Measurements from ENCODE around the gene KCNIP1.
A peak's percentile ranks its signal among the peaks of the same experiment; 100 is the strongest.
"Not testable (repeated sequence)": the region's sequence is repeated elsewhere in the genome, so short reads cannot be mapped to it uniquely, and the experiment has no call there.

Gene KCNIP1

DNA sequence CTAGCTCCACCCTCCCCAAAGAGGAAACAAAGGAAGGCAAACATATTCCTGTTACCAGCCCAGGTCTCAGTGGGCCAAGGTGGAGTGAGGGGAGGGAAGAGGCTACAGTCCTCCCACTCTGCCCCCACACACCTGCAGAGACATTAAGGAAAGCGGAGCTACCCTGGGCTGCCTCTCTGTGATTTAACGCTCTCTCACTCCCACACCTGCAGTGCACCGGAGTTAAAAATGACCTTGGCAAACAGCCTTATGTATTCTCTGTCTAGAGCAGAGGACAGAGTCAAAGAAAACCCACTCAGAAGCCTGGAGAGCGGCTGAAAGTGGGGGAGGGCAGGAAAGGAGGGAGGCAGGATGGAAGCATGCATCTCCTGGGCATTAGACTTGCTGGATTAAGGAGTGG is 32.7 kb downstream of the KCNIP1 start:
- DNase-seq (ENCODE audit: low spot score) = no peak

DNA sequence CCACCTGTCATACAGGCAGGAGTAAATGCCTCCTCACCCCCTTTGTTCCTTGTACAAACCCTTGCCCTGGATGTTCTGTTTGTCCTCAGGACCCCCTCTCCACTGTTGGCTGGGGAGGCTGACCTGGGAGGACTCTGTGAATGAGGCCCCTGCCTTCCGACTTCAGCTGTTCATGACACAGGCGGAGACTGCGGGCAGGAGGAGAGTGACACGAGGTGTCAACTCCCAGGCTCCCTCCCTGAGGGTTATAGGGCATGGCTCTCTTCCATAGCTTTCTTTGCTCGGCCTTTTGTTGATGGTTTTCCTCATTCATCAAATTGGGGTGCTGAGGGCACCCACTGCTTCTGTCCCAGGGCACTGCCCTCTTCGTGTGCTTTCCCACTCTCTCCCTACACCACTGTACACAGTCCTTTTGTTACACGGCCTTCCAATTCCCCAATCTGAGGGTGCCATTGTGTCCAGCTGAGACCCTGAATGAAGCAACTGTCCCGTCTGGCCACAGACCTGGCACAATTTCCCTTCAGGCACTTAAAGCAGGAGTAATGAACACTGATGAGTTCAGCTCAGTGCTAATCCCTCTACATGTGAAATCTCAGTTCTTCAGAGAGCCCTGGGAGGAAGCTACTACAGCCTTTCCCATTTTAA is 33.8 kb downstream of the KCNIP1 start:
- DNase-seq (ENCODE audit: low spot score) = no peak

DNA sequence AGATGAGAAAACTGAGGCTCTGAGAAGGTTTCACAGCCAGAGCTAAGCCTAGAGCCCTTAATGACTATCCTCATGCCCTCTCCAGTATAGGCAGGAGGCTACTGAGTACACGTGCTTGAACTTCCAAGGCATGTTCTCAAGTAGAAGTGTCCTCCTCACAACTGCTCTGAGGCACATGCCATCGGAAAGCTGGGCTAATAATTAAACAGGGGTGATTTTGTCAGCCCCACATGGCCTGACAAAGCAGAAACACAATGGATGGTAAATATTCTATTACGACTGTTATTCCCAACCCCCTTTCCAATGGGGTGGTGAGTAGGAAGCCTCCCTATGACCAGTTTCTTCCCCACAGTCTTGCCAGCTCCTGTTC is 34.3 kb downstream of the KCNIP1 start:
- peak; percentile 81 for DNase-seq (ENCODE audit: low spot score)

DNA sequence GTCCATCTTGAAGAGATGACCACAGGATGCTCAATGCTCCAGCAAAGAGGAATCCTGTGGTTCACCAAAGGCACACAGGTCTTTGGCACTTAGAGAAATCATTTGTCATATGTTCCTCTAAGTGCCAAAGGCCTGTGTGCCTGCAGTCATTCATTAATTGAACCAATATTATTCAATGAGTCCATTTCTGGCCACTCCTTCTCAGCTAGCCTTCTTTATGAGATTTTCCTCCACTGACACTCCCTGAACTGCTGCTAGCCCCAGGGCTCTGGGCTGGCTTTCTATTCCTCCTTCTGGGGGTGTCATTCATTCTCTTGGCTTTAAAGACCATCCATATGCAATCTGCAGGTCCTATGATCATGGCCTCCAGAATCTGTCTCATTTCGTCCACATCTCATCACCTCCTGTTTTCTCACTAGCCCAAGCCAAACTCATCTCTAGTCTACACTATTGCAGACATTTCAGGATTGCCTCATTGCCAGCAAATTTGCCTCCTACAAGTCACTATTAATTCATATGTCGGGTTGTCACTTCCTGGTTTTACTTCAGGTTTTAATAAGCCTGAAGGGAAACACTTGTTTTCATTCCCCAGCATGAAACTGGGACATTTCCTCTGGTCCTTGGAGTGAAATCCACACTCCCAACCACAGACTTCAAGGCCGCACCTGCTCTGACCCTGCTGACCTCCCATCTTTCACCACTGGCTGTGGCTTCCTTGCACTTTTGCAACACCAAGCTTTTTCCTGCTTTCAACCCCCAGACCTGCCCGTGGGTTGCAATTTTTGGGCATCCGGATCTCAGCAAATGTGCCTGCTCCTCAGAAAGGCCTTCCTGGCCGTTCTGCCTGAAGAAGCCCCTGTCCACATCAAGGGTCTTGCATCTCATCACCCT is 35.1 kb downstream of the KCNIP1 start:
- peak; percentile 25 for DNase-seq (ENCODE audit: low spot score)

DNA sequence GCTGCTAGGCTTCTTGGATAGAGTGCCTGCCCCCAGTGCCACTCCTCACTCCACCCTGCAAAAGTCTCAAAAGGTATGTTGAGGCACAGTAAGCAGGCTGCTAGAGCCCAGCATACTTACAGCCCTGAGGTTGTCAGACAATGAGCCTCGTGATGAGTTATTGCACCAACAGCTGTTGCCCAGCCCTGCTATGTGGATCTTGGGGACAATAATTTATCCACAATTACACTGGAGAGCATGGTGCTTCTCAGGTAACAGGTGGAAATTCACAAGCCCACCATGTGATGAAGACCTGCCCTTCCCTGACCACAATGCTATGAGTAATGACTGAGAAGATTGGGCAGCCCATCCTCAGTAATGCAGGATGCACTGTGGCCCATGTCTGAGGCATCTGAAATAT is 36.5 kb downstream of the KCNIP1 start:
- DNase-seq (ENCODE audit: low spot score) = peak; percentile 17

DNA sequence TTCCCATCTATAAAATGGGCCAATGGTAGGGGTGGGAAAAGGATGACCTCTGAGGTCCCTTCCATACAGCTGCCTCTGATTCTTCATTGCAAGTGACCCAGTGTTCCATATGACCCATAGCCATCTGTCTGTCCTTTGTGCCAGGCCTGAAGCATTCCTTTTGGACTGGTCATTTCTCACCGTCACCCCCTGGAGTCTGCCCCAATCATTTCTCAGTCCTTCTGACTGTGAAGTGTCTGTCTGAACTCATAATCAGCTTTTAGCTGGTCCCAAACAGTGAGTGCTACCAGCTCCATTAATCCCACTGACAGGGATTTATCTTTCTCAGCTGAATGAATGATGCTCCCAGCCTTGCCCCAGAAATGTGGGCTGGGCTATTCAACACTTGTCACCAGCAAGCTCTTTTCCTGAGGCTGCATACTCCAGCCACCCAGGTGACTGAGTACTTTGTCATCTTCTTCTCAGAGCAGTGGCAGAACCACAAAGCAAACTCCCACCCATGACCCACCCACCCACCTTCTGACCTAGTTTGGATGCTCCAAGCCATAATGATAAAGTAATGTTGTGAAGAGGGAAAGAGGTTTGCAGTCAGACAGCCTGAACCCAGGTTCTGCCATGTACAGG is 37.4 kb downstream of the KCNIP1 start:
- DNase-seq (ENCODE audit: low spot score) = peak; percentile 73

DNA sequence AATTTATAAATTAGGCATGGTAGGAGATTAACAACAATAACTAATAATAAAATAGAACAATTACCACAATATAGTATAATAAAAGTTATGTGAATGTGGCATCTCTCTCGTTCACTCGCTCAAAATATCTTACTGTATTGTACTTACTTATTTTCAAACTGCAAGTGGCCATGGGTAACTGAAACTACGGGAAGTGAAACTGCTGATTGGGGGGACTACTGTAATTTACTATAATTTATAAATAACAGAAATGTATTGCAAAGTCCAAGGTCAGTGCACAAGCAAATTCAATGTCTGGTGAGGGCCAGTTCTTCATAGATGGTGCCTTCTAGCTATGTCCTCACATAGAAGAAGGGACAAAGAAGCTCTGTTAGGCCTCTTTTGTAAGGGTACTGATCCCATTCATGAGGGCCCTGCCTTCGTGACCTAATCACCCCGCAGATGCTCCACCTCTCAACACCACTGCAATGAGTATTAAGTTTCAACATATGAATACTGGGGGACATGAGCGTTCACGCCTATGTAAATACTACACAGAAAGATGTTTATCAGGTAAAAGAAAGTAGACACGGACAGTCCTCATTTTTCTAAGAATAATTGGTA is 39.0 kb downstream of the KCNIP1 start:
- no peak for DNase-seq (ENCODE audit: low spot score)

DNA sequence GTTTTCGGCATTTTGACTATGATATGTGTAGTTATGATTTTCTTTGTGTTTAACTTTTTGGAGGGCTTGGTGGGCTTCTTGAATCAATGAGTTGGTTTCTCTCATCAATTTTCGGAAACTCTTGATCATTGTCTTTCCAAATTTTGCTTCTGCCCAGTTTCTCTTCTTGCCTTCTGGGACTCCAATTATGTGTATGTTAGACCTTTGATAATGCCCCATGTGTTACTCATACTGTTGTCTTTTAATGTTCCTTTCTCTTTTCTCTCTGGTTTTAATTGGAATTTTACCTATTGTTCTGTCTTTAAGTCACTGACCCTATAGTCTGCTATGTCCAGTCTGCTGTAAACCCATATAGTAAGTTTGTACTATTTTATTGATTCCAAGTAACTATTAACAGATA is 41.5 kb downstream of the KCNIP1 start:
- DNase-seq (ENCODE audit: low spot score) = no peak

DNA sequence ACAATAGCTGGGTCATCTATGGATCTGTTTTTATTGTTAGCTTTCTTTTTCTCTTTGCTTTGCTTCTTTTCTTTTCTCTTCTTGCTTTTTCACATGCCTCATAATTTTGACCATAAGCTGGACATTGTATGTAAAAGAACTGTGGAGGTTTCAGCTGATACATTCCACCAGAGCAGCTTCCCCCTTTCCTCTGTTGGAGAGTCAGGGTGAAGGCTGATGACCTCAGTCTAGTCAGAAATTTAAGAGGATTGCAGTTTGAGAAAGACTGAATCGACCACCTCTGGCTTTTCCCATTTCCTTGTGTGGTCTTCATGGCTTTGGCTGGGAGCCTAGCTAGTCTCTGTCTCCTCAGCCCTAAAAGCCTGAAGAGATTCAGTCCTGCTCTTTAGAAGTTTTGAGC is 42.0 kb downstream of the KCNIP1 start:
- no peak for DNase-seq (ENCODE audit: low spot score)

DNA sequence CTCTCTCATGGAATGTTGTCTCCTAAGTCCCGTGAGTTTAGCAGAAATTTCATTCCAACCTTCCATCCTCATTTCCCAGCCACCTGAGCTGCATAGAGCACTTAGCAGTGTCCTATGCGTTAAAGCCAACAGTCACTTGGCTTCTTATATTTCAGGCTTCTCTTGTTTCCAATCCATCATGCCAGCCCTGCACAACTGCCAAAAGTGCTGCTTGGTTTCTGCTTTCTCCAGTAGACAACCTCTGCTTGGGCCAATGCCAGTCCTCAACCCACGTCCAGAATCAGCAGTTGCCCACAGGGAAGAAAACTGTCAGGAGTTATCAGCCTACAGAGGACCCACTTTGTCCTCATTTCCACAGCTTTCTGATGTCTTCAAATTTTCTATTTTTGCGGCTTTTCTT is 42.5 kb downstream of the KCNIP1 start:
- no peak for DNase-seq (ENCODE audit: low spot score)

DNA sequence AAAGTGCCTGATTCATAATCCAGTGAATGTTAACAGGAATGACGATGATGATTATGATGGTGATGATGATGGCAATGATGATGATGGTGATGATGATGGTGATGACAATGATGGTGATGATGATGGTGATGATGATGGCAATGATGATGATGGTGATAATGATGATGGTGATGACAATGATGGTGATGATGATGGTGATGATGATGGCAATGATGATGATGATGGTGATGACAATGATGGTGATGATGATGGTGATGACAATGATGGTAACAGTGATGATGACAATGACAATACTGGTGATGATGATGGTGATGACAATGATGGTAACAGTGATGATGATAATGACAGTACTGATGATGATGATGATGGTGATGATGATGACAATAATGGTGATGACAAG is 46.6 kb downstream of the KCNIP1 start:
- DNase-seq (ENCODE audit: low spot score) = not testable (repeated sequence)

DNA sequence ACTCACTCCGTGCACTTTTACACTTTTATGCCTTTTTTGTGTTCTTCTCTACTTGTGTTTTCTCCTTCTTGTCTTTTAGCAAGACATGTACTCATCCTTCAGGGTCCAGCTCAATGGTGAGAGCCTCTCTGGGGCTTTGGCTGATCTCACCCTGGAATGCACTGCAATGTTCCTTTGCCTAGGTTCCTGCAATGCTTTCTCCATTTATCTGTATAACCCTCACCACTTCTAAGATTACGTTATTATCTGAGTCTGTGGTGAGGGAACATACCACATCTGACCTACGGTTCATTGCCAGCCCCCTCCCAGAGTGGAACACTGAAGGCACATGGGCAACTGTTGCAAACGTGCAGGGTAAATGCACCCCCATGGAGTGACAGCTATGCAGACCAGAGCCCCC is 47.3 kb downstream of the KCNIP1 start:
- DNase-seq (ENCODE audit: low spot score) = no peak

DNA sequence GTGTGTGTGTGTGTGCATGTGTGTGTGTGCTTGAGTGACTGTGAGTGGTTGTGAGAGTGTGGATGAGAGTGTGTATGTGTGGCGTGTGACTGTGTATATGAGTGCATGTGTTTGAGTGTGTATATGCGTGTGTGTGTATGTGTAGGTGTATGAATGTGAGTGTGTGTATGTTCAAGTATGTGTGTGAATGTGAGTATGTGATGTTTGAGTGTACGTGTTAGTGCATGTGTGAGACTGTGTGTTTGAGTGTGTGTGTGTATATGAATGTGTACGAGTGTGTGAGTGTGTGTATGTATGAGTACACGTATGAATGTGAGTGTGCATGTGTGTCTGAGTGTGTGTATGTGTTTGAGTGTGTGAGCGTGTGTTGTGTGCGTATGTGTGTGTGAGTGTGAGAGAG is 47.8 kb downstream of the KCNIP1 start:
- DNase-seq (ENCODE audit: low spot score) = no peak

DNA sequence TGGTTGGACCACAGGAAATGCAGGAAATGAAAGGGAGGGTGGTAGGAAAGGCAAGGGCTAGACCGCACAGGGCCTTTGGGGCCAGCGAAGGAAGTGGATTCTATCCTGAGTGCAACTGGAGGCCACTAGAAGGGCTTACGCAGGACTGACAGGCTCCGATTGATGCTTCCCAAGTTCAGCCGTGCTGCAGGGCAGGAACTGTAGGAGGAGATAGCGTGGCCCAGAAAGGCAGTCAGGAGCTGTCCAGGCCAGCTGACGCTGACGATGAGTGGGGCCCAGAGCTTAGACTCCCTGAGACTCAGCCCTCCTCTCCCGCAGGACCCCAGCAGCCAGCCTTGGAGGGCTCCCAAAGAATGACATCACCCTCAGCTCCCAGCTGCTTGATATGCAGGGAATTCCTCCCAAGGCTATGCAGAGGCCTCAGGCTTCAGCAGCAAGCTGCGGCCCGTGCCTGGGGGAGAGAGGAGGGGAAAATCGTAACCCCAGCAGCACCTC is 48.8 kb downstream of the KCNIP1 start:
- DNase-seq (ENCODE audit: low spot score) = peak; percentile 81

DNA sequence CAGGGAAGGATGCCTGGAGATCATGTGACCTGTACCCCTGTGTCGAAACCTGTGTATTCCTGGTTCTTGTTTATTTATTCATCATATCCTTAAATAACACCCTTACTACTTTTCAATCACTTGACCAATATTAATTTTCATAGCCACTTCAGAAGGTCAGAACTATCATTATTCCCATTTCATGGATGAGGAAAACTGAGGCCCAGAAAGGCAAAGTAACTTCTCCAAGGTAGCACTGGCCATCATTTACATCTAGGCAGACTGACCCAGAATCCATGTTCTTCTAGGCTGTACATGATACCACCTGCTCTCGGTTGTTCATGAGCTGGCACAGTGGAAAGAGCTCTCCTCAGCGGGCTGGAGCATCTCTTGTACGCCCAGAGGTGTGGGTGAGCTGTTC is 49.4 kb downstream of the KCNIP1 start:
- no peak for DNase-seq (ENCODE audit: low spot score)

DNA sequence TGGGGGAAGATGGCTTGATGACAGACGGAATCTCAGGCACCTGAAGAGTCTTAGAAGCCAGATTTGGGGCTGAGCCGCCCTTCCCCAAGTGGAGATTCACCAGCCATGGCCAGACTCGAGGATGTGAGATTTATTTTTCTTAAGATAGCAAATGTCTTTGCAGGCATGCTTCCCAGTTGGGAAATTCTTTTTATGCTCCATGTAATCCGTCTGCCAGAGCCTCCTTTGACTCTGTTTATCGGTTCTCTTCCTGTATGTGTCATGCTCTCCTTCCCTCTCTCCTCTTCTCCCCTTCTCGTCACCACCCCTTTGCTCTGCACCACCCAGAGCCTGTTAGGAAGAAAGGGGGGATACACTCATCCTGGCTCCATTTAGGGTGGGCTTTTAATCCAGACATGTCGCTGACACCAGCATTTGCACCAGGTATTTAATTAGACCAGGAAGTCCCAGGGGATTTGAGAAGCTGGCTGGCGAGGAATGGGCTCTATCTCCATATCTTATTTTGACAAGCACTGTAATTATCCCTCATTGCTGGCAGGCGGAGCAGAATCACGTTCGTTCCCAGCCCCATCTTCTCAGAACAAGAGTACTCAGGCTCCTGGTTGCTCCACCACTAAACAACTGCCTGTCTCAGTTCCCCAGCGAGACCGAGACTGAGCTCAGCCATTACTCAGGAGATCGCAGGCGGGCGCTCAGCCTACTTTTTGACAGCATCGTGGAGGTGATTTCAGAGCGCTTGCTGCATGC is 50.9 kb downstream of the KCNIP1 start:
- DNase-seq (ENCODE audit: low spot score) = no peak

DNA sequence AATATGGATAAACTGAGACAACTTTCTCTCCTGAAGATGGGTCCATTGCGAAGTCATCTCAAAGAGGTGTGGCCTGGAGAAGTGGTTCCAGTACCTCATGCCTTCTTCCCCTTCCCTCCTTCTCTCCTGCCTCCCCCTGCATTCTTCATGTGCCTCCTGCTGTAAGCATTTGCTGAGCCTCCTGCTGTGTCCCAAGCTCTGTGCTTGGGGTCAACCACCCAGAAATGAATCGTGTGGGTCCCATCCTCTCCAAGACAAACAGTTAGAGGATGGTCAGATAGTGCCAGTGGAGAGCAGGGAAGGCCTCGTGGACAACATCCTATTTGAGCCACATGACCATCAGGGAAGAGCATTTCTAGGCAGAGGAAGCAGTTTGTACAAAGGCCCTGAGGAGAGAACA is 53.5 kb downstream of the KCNIP1 start:
- DNase-seq (ENCODE audit: low spot score) = no peak

DNA sequence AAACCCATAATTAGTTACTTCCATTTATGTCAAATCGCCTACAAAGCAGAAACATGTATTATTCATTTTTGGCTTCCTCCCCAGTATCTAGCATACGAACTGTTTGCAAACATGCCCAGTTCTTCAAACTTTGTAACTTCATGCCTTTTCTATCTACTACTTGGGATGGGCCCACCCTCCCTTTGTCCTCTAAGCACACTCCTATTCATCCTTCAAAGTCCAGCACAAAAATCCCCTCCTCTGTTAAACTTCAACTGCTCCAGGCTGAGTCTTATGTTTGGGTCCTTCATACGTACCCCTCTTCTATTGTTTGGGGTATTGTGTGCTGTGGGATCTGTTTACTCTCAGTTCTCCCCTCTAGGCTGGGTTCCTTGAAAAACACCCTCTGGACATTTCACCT is 55.5 kb downstream of the KCNIP1 start:
- no peak for DNase-seq (ENCODE audit: low spot score)

DNA sequence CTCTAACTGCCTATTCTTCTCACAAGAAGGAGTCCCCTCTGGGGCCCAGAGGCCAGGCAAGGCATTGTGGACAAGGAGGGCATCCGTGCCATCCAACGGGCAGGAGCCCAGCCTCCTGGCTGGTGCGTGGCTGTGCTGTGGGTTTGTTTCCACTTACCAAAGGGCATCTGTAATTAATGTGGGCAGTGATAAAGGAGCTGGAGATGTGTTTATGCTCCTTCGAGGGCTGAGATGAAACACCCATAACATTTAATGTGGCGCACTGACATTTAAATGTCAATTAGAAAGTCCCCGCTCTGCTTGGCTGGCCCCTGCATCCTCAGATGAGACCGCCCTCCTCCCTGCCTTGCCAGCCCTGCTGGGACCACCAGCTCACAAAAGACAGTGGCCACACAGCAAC is 57.1 kb downstream of the KCNIP1 start:
- no peak for DNase-seq (ENCODE audit: low spot score)

DNA sequence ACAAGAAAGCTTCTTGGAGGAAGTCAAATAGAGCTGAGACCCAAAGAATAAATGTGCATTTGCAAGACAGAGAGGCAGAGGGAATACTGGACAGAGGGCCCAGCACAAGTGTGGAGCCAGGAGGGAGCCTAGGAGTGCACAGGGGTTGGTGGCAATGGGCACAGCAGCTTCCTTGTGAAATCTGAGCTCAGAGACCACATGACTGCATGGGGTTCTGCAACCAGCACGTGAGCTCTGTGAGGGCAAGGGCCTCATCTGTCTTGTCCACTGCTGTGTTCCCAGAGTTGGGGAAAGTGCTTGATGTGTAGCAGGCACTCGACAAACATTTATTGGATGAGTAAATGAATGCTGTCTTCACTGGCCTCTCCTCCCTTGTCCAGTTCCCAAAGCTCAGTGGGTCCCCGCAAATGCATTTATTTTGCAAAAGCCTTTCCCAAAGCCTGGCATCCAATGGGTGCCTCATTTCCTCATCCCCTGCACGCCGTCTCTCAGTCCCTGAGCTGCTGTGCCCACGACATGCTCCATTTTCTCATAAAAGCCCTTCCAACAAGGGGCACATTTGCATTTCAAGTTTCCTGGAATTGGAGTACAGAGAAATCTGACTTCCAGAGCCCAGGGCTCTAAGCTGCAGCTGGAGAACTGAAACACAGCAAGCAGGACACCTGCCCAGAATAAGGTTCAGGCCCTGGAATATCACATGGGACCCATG is 58.5 kb downstream of the KCNIP1 start:
- no peak for DNase-seq (ENCODE audit: low spot score)

DNA sequence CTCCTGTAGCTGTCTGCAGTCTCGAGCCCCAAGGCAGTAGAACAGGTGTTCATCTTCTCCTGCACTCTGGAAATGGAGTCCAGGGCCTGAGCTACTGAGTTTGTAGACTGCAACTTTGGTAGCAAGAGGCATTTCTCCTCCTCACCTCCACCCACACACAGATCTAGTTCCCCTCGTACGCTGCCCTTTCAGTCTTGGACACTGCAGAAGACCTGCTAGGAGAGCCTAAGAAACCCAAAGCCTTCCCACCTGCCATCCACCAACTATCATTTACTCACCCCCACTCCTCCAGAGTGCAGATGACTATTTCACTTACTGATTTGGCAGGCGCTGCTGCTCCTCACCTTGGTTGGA is 59.0 kb downstream of the KCNIP1 start:
- DNase-seq (ENCODE audit: low spot score) = no peak

All from kidney tubule cell (primary cell).